ENCODE results near the gene GRIFIN.

Gene GRIFIN

GRCh38 chr7:2443491-2443890 lies 32.7 kb downstream of the GRIFIN start:
- Histone ChIP-seq H3K36me3 (no peaks in the 10 kb centered on the region; the same call in 1 of the 2 replicates), H3K27ac (no peak overlapping the region), H3K27me3 (ENCODE audit: insufficient read depth, low read depth, severe bottlenecking) (no peaks in the 10 kb centered on the region), H3K9me3 (ENCODE audit: severe bottlenecking) (no peaks in the 10 kb centered on the region), H3K4me3 (ENCODE audit: low read depth, low read length) (no peak overlapping the region)
- DNase-seq = no peak
- TF ChIP-seq, protein P1, sequence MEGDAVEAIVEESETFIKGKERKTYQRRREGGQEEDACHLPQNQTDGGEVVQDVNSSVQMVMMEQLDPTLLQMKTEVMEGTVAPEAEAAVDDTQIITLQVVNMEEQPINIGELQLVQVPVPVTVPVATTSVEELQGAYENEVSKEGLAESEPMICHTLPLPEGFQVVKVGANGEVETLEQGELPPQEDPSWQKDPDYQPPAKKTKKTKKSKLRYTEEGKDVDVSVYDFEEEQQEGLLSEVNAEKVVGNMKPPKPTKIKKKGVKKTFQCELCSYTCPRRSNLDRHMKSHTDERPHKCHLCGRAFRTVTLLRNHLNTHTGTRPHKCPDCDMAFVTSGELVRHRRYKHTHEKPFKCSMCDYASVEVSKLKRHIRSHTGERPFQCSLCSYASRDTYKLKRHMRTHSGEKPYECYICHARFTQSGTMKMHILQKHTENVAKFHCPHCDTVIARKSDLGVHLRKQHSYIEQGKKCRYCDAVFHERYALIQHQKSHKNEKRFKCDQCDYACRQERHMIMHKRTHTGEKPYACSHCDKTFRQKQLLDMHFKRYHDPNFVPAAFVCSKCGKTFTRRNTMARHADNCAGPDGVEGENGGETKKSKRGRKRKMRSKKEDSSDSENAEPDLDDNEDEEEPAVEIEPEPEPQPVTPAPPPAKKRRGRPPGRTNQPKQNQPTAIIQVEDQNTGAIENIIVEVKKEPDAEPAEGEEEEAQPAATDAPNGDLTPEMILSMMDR (IDR thresholded peaks at IDR 0.05; ENCODE audit: low read depth, low read length) = no peak

DNA sequence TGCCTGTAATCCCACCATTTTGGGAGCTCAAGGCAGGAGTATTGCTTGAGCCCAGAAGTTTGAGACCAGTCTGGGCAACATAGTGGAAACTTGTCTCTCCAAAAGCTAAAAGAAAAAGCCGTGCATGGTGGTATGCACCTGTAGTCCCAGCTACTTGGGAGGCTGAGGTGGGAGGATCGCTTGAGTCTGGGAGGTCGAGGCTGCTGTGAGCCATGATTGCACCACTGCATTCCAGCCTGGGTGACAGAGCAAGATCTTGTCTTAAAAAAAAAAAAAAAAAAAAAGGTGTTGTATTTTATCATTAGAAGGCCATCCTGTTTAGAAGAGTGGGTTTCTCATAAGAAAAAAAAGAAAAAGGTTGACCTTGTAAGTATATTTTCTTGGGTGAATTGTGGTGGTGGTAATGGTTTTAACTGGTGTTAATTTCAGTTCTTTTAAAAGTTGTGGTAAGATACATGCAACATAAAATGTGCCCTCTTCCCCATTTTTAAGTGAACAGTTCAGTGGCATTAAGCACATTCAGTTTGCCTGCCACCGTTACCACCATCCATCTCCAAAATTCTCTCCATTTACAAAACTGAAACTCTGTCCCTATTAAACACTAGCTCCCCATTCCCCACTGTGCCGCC lies 34.7 kb downstream of the GRIFIN start:
- H3K36me3 ChIP-seq = no peaks in the 10 kb centered on the region; the same call in 1 of the 2 replicates
- H3K9me3 ChIP-seq (ENCODE audit: severe bottlenecking) = no peaks in the 10 kb centered on the region
- DNase-seq = no peak
- H3K4me3 ChIP-seq (ENCODE audit: low read depth, low read length) = no peak overlapping the region
- no peaks in the 10 kb centered on the region for H3K27me3 ChIP-seq (ENCODE audit: insufficient read depth, low read depth, severe bottlenecking)
- TF ChIP-seq, protein P1 (IDR thresholded peaks at IDR 0.05; ENCODE audit: low read depth, low read length) = no peak
- H3K27ac ChIP-seq = no peak overlapping the region

GRCh38 chr7:2440608-2441245 lies 35.5 kb downstream of the GRIFIN start:
- Histone ChIP-seq H3K27ac (no peak overlapping the region), H3K9me3 (ENCODE audit: severe bottlenecking) (no peaks in the 10 kb centered on the region), H3K27me3 (ENCODE audit: insufficient read depth, low read depth, severe bottlenecking) (no peaks in the 10 kb centered on the region), H3K36me3 (peaks cover 5% of the 10 kb centered on the region), H3K4me3 (ENCODE audit: low read depth, low read length) (no peak overlapping the region)
- TF ChIP-seq, protein P1 (IDR thresholded peaks at IDR 0.05; ENCODE audit: low read depth, low read length) = no peak
- DNase-seq = no peak

- H3K27ac ChIP-seq = no peak overlapping the region
- DNase-seq = no peak
- peaks cover 13% of the 10 kb centered on the region for H3K36me3 ChIP-seq
- no peaks in the 10 kb centered on the region for H3K27me3 ChIP-seq (ENCODE audit: insufficient read depth, low read depth, severe bottlenecking)
- no peaks in the 10 kb centered on the region for H3K9me3 ChIP-seq (ENCODE audit: severe bottlenecking)
- H3K4me3 ChIP-seq (ENCODE audit: low read depth, low read length) = no peak overlapping the region
- TF ChIP-seq, protein P1 (IDR thresholded peaks at IDR 0.05; ENCODE audit: low read depth, low read length) = no peak
Observed at GRCh38 chr7:2438775-2439174, 37.4 kb downstream of the GRIFIN start.

DNA sequence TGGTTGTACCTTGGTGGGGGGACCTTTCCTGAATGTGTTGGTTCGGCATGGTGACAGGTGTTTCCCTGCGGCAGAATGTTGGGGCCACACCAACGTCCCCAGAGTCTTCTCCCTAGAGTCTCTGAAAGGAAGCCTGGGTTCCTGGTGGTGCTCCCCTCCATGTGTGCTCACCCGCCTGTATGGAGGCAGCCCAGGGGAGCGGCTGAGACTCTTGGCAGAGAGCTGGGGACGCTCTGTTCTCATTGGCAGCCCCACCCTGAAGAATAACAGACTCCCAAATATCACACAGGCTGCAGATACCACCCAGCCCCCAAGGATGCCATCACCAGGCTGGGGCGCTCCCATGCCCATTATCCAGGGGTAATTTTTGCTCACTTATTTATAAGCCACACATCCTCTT lies 38.0 kb downstream of the GRIFIN start:
- TF ChIP-seq, protein P1 (IDR thresholded peaks at IDR 0.05; ENCODE audit: low read depth, low read length) = no peak
- Histone ChIP-seq H3K27ac (no peak overlapping the region), H3K9me3 (ENCODE audit: severe bottlenecking) (no peaks in the 10 kb centered on the region), H3K4me3 (ENCODE audit: low read depth, low read length) (no peak overlapping the region), H3K27me3 (ENCODE audit: insufficient read depth, low read depth, severe bottlenecking) (no peaks in the 10 kb centered on the region), H3K36me3 (peaks cover 18% of the 10 kb centered on the region)
- no peak for DNase-seq
